HepG2 (cell line): ENCODE results near the gene PLIN4. TPM values are rescaled to one million over a fixed set of nuclear protein-coding genes. Genes with fewer than 3 reads are reported as not detected.

Source experiments
- ATF1 ChIP-seq: IDR thresholded peaks from 2 replicates; pipeline ENCODE4 v1.6.1; 2016; ENCODE audit warnings: mild to moderate bottlenecking, control low read depth
- CAMTA2 ChIP-seq: sonication (generic); formaldehyde crosslinking; IDR thresholded peaks from 2 replicates; pipeline ENCODE4 v1.4.0; 2020; ENCODE audit warnings: mild to moderate bottlenecking, missing genetic modification reagents, borderline replicate concordance
- FOXM1 ChIP-seq: sonication (generic); formaldehyde crosslinking; IDR thresholded peaks from 2 replicates; pipeline ENCODE4 v1.5.0; 2020; ENCODE audit warnings: missing genetic modification reagents
- GATAD1 ChIP-seq: IDR thresholded peaks from 2 replicates; pipeline ENCODE4 v1.6.1; 2016; ENCODE audit warnings: missing genetic modification reagents, missing compliant biosample characterization
- HMGA1 ChIP-seq: sonication (generic); formaldehyde crosslinking; conservative IDR thresholded peaks from 2 replicates; pipeline ENCODE4 v1.4.0; 2020; ENCODE audit warnings: missing genetic modification reagents
- HNRNPL ChIP-seq: fragments of 200-400 bp; formaldehyde crosslinking; IDR thresholded peaks from 2 replicates; pipeline ENCODE4 v1.6.1; 2017; ENCODE audit warnings: mild to moderate bottlenecking, low read depth, low read length
- HOXA9 ChIP-seq: sonication (generic); formaldehyde crosslinking; IDR thresholded peaks from 2 replicates; pipeline ENCODE4 v1.8.1; 2022; ENCODE audit warnings: missing genetic modification reagents, mild to moderate bottlenecking, moderate library complexity, borderline replicate concordance
- IKZF4 ChIP-seq: sonication (generic); formaldehyde crosslinking; IDR thresholded peaks from 2 replicates; pipeline ENCODE4 v1.5.1; 2020; ENCODE audit warnings: borderline replicate concordance, mild to moderate bottlenecking, low read depth, missing genetic modification reagents; ENCODE audit errors: not compliant biosample characterization
- KDM4B ChIP-seq: sonication (generic); formaldehyde crosslinking; IDR thresholded peaks from 2 replicates; pipeline ENCODE4 v1.4.0; 2020; ENCODE audit warnings: missing genetic modification reagents
- MAZ ChIP-seq, 2 experiments: sonication (generic) in 1 of 2; formaldehyde crosslinking in 1 of 2; IDR thresholded peaks; 2 replicates each; pipeline versions ENCODE4 v1.5.0 to v1.6.1; 2012 to 2020; ENCODE audit warnings: low read depth in 2 of 2, mild to moderate bottlenecking in 2 of 2, borderline replicate concordance in 1 of 2, improper control_type of control experiment in 1 of 2, low read length in 1 of 2, missing genetic modification reagents in 1 of 2, moderate library complexity in 1 of 2
- NRL ChIP-seq: sonication (generic); formaldehyde crosslinking; IDR thresholded peaks from 2 replicates; pipeline ENCODE4 v1.5.0; 2020; ENCODE audit warnings: missing genetic modification reagents, mild to moderate bottlenecking, moderate library complexity, borderline replicate concordance
- REST ChIP-seq, 2 experiments: IDR thresholded peaks; 2 replicates each; pipeline ENCODE4 v1.6.1; 2011 to 2012; ENCODE audit warnings: low read length in 2 of 2, borderline replicate concordance in 1 of 2, low read depth in 1 of 2, mild to moderate bottlenecking in 1 of 2, moderate library complexity in 1 of 2
- SCMH1 ChIP-seq: sonication (generic); formaldehyde crosslinking; IDR thresholded peaks from 2 replicates; pipeline ENCODE4 v1.9.0; 2021; ENCODE audit warnings: missing genetic modification reagents, mild to moderate bottlenecking, borderline replicate concordance
- SRSF4 ChIP-seq: fragments of 200-400 bp; formaldehyde crosslinking; IDR thresholded peaks from one replicate; pipeline ENCODE4 v1.6.1; 2018; ENCODE audit warnings: mild to moderate bottlenecking, low read depth, low read length, moderate library complexity; ENCODE audit not compliant: poor library complexity, severe bottlenecking
- SSRP1 ChIP-seq: IDR thresholded peaks from 2 replicates; pipeline ENCODE4 v1.6.1; 2016; ENCODE audit warnings: control low read depth
- ZBTB39 ChIP-seq: sonication (generic); formaldehyde crosslinking; IDR thresholded peaks from 2 replicates; pipeline ENCODE4 v1.5.0; 2020; ENCODE audit warnings: missing genetic modification reagents
- ZFP62 ChIP-seq: sonication (generic); formaldehyde crosslinking; IDR thresholded peaks from 2 replicates; pipeline ENCODE4 v1.4.0; 2020; ENCODE audit warnings: missing genetic modification reagents
- ZNF468 ChIP-seq: sonication (generic); formaldehyde crosslinking; IDR thresholded peaks from 2 replicates; pipeline ENCODE4 v1.8.0; 2022; ENCODE audit warnings: mild to moderate bottlenecking, moderate library complexity, missing genetic modification reagents
- ZNF547 ChIP-seq: sonication (generic); formaldehyde crosslinking; IDR thresholded peaks from 2 replicates; pipeline ENCODE4 v1.5.1; 2020; ENCODE audit warnings: mild to moderate bottlenecking, missing genetic modification reagents
- ZNF788 ChIP-seq: sonication (generic); formaldehyde crosslinking; IDR thresholded peaks from 2 replicates; pipeline ENCODE4 v1.5.0; 2020; ENCODE audit warnings: mild to moderate bottlenecking, missing genetic modification reagents, borderline replicate concordance
- ZSCAN31 ChIP-seq: sonication (generic); formaldehyde crosslinking; IDR thresholded peaks from 2 replicates; pipeline ENCODE4 v1.5.0; 2020; ENCODE audit warnings: low read depth, mild to moderate bottlenecking, missing genetic modification reagents
- polyA plus RNA-seq, 8 experiments: library from polyadenylated mRNA; depleted of rRNA in 3 of 8; stranded (reverse) in 7 of 8; unstranded in 1 of 8; fragments of >200 nt; fragmentation: Illumina TruSeq in 4 of 8; extraction: Trizol in 4 of 8; gene quantifications; 2 replicates each; pipeline versions ENCODE4 v1.2.1 to v1.2.3, GENCODE V29; 2011 to 2016; ENCODE audit warnings: low read depth in 4 of 8, missing spikeins in 1 of 8, mixed read lengths in 1 of 8; ENCODE audit not compliant: insufficient read depth in 1 of 8
- total RNA-seq, 5 experiments: library from RNA; depleted of rRNA; stranded (reverse); fragments of >200 nt; fragmentation: Illumina TruSeq; extraction: Trizol; gene quantifications; 2 replicates each; pipeline ENCODE4 v1.2.3, GENCODE V29; 2016; ENCODE audit warnings: low read depth in 1 of 5
- TF ChIP-seq, protein P1 (sequence below): sonication (generic); formaldehyde crosslinking; IDR thresholded peaks from 2 replicates; pipeline ENCODE4 v1.8.1; 2023; ENCODE audit warnings: mild to moderate bottlenecking, inconsistent platforms, moderate library complexity, missing genetic modification reagents, borderline replicate concordance

Gene PLIN4
- total and polyA plus RNA-seq, 2 of the 13 experiments (the other 11 are each of a cell fraction or from before 2014, with no cell fraction given): 1.1 to 1.3 TPM

DNA sequence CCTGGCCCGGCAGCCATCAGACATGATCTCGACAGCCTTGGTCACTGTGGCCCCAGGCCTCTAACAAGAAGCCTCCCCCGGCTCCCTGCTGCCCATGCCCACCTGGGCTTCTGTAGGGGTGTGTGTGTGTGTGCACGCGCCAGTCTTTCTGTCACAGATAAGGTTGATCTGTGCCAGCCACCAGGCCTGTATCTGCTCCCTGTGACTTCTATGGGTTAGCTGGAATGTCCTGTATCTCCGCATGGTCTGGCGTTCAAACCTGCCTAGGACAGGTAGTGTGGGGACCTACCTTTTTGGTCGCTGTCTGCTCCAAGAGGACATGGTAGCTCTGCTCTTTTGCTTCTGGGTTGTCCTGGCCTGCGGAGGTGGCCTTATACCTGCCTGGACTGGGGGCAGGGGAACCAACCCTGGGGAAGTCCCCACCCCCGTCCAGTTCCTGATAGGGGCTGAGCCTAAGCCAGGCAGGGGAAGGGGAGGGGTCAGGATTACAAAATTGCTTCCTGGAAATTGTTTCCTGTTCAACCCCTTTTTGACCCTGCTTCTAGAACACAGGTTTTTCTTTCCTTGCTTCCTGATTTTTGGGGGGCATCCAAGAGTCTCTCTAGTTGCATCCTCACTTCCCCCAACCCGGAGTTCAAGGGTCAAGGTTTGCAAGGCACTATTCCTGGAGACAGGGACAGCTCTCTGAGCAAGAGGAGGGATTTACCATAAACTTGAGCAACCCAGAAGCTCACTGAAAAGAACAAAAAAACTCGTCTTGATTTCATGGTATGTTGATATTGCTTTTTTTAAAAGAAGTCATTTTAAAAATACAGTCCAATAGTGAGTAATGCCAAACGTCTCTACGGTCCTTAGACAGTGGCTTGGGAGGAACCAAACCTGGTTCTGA lies 21.7 kb upstream of the PLIN4 start, which contains the start of gene LRG1 (continued):
- TF ChIP-seq KDM4B (CRISPR knock-in tag): no peak
- TF ChIP-seq REST (IDR thresholded peaks at IDR 0.05; ENCODE audit: borderline replicate concordance in 1 of 2, low read depth in 1 of 2, low read length in 2 of 2): no peak; a peak in 1 of 4 replicates
- TF ChIP-seq ZNF547: peak; percentile 51; the same call in 1 of the 2 replicates
- TF ChIP-seq GATAD1: peak; percentile 52
- no peak for TF ChIP-seq HMGA1
- no peak for TF ChIP-seq ZBTB39
- no peak for TF ChIP-seq CAMTA2 (CRISPR knock-in tag)
- no peak for TF ChIP-seq ATF1 (CRISPR knock-in tag)
- no peak for TF ChIP-seq ZSCAN31 (CRISPR knock-in tag)
- TF ChIP-seq HNRNPL: no peak
- TF ChIP-seq SCMH1 (CRISPR knock-in tag): no peak
- TF ChIP-seq, protein P1, sequence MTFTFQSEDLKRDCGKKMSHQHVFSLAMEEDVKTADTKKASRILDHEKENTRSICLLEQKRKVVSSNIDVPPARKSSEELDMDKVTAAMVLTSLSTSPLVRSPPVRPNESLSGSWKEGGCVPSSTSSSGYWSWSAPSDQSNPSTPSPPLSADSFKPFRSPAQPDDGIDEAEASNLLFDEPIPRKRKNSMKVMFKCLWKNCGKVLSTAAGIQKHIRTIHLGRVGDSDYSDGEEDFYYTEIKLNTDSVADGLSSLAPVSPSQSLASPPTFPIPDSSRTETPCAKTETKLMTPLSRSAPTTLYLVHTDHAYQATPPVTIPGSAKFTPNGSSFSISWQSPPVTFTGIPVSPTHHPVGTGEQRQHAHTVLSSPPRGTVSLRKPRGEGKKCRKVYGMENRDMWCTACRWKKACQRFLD: no peak
- no peak for TF ChIP-seq IKZF4
- TF ChIP-seq ZNF788 (CRISPR knock-in tag): no peak
- no peak for TF ChIP-seq HOXA9 (CRISPR knock-in tag)
- no peak for TF ChIP-seq FOXM1 (CRISPR knock-in tag)
- TF ChIP-seq SSRP1 (CRISPR knock-in tag): 0 out of 2 replicates have a peak, but pooled peaks have one; percentile 32
- no peak for TF ChIP-seq ZFP62 (CRISPR knock-in tag)
- TF ChIP-seq SRSF4: no peak
- TF ChIP-seq NRL: no peak
- TF ChIP-seq ZNF468 (CRISPR knock-in tag): no peak
- peak; percentile 53; the same call in 1 of the 2 replicates for TF ChIP-seq MAZ (IDR thresholded peaks at IDR 0.05; ENCODE audit: borderline replicate concordance, low read depth, low read length)
- no peak for TF ChIP-seq MAZ (CRISPR knock-in tag; IDR thresholded peaks at IDR 0.05; ENCODE audit: low read depth)
